ENCODE results near the gene ADIPOQ. TPM values are rescaled to one million over a fixed set of nuclear protein-coding genes. Genes with fewer than 3 reads are reported as not detected.
"Not testable (repeated sequence)": the region's sequence is repeated elsewhere in the genome, so short reads cannot be mapped to it uniquely, and the experiment has no call there.

The ADIPOQ gene
- total RNA-seq, 1 experiment from 2014 or later = not detected

DNA sequence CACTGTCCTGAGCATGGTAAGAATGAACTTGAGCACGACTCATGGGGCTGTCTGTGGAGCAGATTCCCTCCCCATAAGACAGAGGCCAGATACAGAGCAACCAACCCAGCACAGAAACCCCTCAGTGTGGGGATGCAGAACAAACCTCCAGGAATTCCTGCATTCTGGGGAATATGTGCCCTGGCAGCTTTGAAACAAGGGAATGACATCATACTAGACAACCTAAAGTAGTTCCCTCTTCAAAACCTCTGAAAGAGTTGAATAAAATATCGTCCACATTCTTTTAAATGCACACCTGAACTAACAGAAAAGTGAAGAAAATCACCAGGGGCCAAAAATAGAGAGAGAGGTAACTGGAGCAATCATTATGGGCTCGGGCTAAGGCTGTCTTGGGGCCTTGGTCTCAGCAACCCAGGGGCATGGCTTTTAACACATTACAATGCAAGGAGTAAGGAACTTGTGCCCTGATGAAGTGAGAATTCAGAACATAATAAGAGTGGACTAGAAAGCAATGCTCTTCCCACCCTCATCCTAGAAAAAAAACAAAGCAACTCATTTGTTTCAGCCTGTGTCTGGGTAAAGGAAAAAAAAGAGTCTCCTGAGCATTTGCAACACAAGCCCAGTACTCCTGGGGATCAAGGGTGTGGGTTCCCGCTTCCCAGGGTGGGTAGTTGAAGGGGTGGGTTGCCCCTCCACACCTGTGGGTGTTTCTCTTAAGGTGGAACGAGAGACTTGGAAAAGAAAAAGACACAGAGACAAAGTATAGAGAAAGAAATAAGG lies 43.9 kb downstream of the ADIPOQ start:
- Histone ChIP-seq H3K4me1 (ENCODE audit: insufficient read depth, low read length) (peaks cover 11% of the 10 kb centered on the region; the same call in 1 of the 2 replicates), H3K4ac (ENCODE audit: low read depth, low read length) (no peak overlapping the region), H3K56ac (ENCODE audit: insufficient read length, low read depth, low read length) (no peak overlapping the region), H3K4me2 (ENCODE audit: insufficient read depth, insufficient read length, low read length) (no peak overlapping the region), H3K23ac (ENCODE audit: insufficient read length, low read depth, low read length) (no peak overlapping the region), H4K8ac (replicated peaks; ENCODE audit: insufficient read length, low read depth, low read length) (no peak overlapping the region), H3K27ac (ENCODE audit: insufficient read length, low read depth, low read length) (no peak overlapping the region), H4K5ac (ENCODE audit: insufficient read length, low read depth, low read length) (no peak overlapping the region), H2BK12ac (ENCODE audit: insufficient read length, low read depth, low read length) (no peak overlapping the region), H3K79me1 (ENCODE audit: insufficient read depth, low read depth, low read length, poor library complexity, severe bottlenecking) (no peaks in the 10 kb centered on the region), H2BK20ac (ENCODE audit: low read depth, low read length, poor library complexity, severe bottlenecking) (no peak overlapping the region), H4K91ac (ENCODE audit: insufficient read length, low read depth, low read length) (no peak overlapping the region), H2AFZ (ENCODE audit: low read length) (no peak overlapping the region), H3K14ac (ENCODE audit: insufficient read depth, low read length) (no peak overlapping the region; the same call in 1 of the 2 replicates), H3K9ac (ENCODE audit: extremely low read depth, insufficient read length, low read length) (no peak overlapping the region), H3T11ph (ENCODE audit: low read length) (no peak overlapping the region), H3K18ac (ENCODE audit: insufficient read length, low read depth, low read length) (no peak overlapping the region), H3K79me2 (ENCODE audit: insufficient read depth, low read length) (no peaks in the 10 kb centered on the region), H2BK15ac (ENCODE audit: low read depth, low read length) (no peak overlapping the region), H2BK120ac (ENCODE audit: low read depth, low read length, poor library complexity, severe bottlenecking) (no peak overlapping the region), H4K20me1 (ENCODE audit: control insufficient read depth, insufficient read depth, insufficient read length) (no peaks in the 10 kb centered on the region), H3K9me3 (ENCODE audit: control insufficient read depth, low read depth, low read length) (no peaks in the 10 kb centered on the region), H3K27me3 (ENCODE audit: insufficient read depth, low read length) (no peaks in the 10 kb centered on the region), H2AK5ac (ENCODE audit: insufficient read length, low read length) (no peak overlapping the region), H2BK5ac (ENCODE audit: insufficient read length, low read length) (no peak overlapping the region), H3K23me2 (ENCODE audit: insufficient read length, low read depth, low read length, poor library complexity, severe bottlenecking) (no peaks in the 10 kb centered on the region)
- Mint-ChIP-seq H3K27me3 (ENCODE audit: low read depth) (no peaks in the 10 kb centered on the region), H3K27ac (peak overlapping the region; percentile 88 to 99 (median 94); a peak in 5 of 7 replicates), H3K36me3 (ENCODE audit: insufficient read depth in 1 of 3, low read depth in 3 of 3) (0 out of 7 replicates have a peak, but pooled peaks cover 0 to 4% (median 0%) of the 10 kb centered on the region in 3 experiments), H3K4me3 (peak overlapping the region; percentile 33 to 37; a peak in 2 of 5 replicates), H3K4me1 (peaks cover 49% of the 10 kb centered on the region in 2 experiments), H3K9me3 (peaks cover 3 to 4% of the 10 kb centered on the region in 2 experiments; a peak in 3 of 5 replicates)
- TF ChIP-seq, protein P1, sequence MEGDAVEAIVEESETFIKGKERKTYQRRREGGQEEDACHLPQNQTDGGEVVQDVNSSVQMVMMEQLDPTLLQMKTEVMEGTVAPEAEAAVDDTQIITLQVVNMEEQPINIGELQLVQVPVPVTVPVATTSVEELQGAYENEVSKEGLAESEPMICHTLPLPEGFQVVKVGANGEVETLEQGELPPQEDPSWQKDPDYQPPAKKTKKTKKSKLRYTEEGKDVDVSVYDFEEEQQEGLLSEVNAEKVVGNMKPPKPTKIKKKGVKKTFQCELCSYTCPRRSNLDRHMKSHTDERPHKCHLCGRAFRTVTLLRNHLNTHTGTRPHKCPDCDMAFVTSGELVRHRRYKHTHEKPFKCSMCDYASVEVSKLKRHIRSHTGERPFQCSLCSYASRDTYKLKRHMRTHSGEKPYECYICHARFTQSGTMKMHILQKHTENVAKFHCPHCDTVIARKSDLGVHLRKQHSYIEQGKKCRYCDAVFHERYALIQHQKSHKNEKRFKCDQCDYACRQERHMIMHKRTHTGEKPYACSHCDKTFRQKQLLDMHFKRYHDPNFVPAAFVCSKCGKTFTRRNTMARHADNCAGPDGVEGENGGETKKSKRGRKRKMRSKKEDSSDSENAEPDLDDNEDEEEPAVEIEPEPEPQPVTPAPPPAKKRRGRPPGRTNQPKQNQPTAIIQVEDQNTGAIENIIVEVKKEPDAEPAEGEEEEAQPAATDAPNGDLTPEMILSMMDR (conservative IDR thresholded peaks at IDR 0.05) = no peak
- DNase-seq = no peak
- no CpG with 5 or more reads among the region's 5 CpGs for WGBS (ENCODE audit: extremely low coverage, insufficient read length, low lambda C conversion rate)

DNA sequence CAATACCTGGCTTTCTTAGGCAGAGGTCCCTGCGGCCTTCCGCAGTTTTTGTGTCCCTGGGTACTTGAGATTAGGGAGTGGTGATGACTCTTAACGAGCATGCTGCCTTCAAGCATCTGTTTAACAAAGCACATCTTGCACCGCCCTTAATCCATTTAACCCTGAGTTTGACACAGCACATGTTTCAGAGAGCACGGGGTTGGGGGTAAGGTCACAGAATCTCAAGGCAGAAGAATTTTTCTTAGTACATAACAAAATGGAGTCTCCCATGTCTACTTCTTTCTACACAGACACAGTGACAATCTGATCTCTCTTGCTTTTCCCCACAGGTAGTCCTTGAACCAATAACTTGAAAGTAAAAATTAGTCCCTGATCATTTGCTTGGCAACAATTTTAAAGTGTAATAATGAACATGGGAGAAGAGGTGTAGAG lies 45.0 kb downstream of the ADIPOQ start:
- H3K18ac ChIP-seq (ENCODE audit: insufficient read length, low read depth, low read length); H3K79me2 ChIP-seq (ENCODE audit: insufficient read depth, low read length); DNase-seq; H3K27me3 ChIP-seq (ENCODE audit: insufficient read depth, low read length); H3K9me3 Mint-ChIP-seq; H3K79me1 ChIP-seq (ENCODE audit: insufficient read depth, low read depth, low read length, poor library complexity, severe bottlenecking); H4K20me1 ChIP-seq (ENCODE audit: control insufficient read depth, insufficient read depth, insufficient read length); H3K4me3 Mint-ChIP-seq; H3K36me3 Mint-ChIP-seq (ENCODE audit: insufficient read depth in 1 of 3, low read depth in 3 of 3); H2BK12ac ChIP-seq (ENCODE audit: insufficient read length, low read depth, low read length); H2AFZ ChIP-seq (ENCODE audit: low read length); H2AK5ac ChIP-seq (ENCODE audit: insufficient read length, low read length); H3K23ac ChIP-seq (ENCODE audit: insufficient read length, low read depth, low read length); H4K91ac ChIP-seq (ENCODE audit: insufficient read length, low read depth, low read length); H3K14ac ChIP-seq (ENCODE audit: insufficient read depth, low read length); H3K27ac ChIP-seq (ENCODE audit: insufficient read length, low read depth, low read length); H4K8ac ChIP-seq (replicated peaks; ENCODE audit: insufficient read length, low read depth, low read length); H2BK5ac ChIP-seq (ENCODE audit: insufficient read length, low read length); H3K4ac ChIP-seq (ENCODE audit: low read depth, low read length); H3K9me3 ChIP-seq (ENCODE audit: control insufficient read depth, low read depth, low read length); H2BK120ac ChIP-seq (ENCODE audit: low read depth, low read length, poor library complexity, severe bottlenecking); H3K4me2 ChIP-seq (ENCODE audit: insufficient read depth, insufficient read length, low read length); H2BK15ac ChIP-seq (ENCODE audit: low read depth, low read length); H3K9ac ChIP-seq (ENCODE audit: extremely low read depth, insufficient read length, low read length); H3K27me3 Mint-ChIP-seq (ENCODE audit: low read depth); H3K56ac ChIP-seq (ENCODE audit: insufficient read length, low read depth, low read length); H4K5ac ChIP-seq (ENCODE audit: insufficient read length, low read depth, low read length); H3K23me2 ChIP-seq (ENCODE audit: insufficient read length, low read depth, low read length, poor library complexity, severe bottlenecking); H2BK20ac ChIP-seq (ENCODE audit: low read depth, low read length, poor library complexity, severe bottlenecking); H3T11ph ChIP-seq (ENCODE audit: low read length): not testable (repeated sequence)
- Mint-ChIP-seq H3K27ac (peak overlapping the region in 2 of 3 experiments; percentile 86 to 88; a peak in 3 of 7 replicates), H3K4me1 (peaks cover 50 to 52% of the 10 kb centered on the region in 2 experiments)
- no CpG with 5 or more reads among the region's 5 CpGs for WGBS (ENCODE audit: extremely low coverage, insufficient read length, low lambda C conversion rate)
- H3K4me1 ChIP-seq (ENCODE audit: insufficient read depth, low read length) = peaks cover 11% of the 10 kb centered on the region; the same call in 1 of the 2 replicates

All from H9 (cell line).